H1 (cell line): Measurements from ENCODE around the gene RAET1G. TPM values are rescaled to one million over a fixed set of nuclear protein-coding genes. Genes with fewer than 3 reads are reported as not detected.
"Not testable (repeated sequence)": the region's sequence is repeated elsewhere in the genome, so short reads cannot be mapped to it uniquely, and the experiment has no call there.

ENCODE experiments used
- CTCF ChIA-PET: fragments of 300-600 bp; sonication (Branson Sonifier 250); formaldehyde crosslinking; loops from one replicate; lab custom pipeline; 2021; ENCODE audit not compliant: partially characterized antibody; lab: Charles Lee
- POLR2A ChIA-PET: fragments of 300-600 bp; sonication (Branson Sonifier 250); formaldehyde crosslinking; loops from one replicate; lab custom pipeline; 2021; ENCODE audit warnings: inconsistent platforms; ENCODE audit not compliant: partially characterized antibody; lab: Charles Lee
- DNase-seq, 2 experiments: peaks; one replicate each; pipeline versions ENCODE4 v3.0.0 to v3.0.0-alpha.2; 2010 to 2022; ENCODE audit warnings: low spot score in 2 of 2, low read depth in 1 of 2, mixed read lengths in 1 of 2
- FAIRE-seq: peaks from 2 replicates; lab custom pipeline; 2011; peaks lifted over from hg19 to GRCh38; lab: Jason Lieb, UNC
- H2AFZ ChIP-seq: 2 replicates; pipeline ENCODE4 v1.8.1; 2012; ENCODE audit warnings: low read length, inconsistent platforms
- H2AK5ac ChIP-seq: 2 replicates; pipeline ENCODE4 v1.6.1; 2013; ENCODE audit warnings: low read depth, low read length
- H2BK120ac ChIP-seq: replicated peaks from 2 replicates; pipeline ENCODE3; 2013; ENCODE audit warnings: low read depth, low read length, inconsistent platforms
- H2BK12ac ChIP-seq: 2 replicates; pipeline ENCODE4 v1.6.1; 2013; ENCODE audit warnings: low read depth, low read length
- H2BK15ac ChIP-seq: 2 replicates; pipeline ENCODE4 v1.6.1; 2013; ENCODE audit warnings: low read length
- H2BK20ac ChIP-seq: 2 replicates; pipeline ENCODE4 v1.6.1; 2013; ENCODE audit warnings: low read length
- H2BK5ac ChIP-seq: 2 replicates; pipeline ENCODE4 v1.6.1; 2013; ENCODE audit warnings: low read depth, low read length
- H3K14ac ChIP-seq: 2 replicates; pipeline ENCODE4 v1.6.1; 2013; ENCODE audit warnings: inconsistent platforms; ENCODE audit not compliant: insufficient read length
- H3K18ac ChIP-seq: 2 replicates; pipeline ENCODE4 v1.6.1; 2013; ENCODE audit warnings: low read length; ENCODE audit errors: extremely low read depth
- H3K23ac ChIP-seq: 2 replicates; pipeline ENCODE4 v1.6.1; 2013; ENCODE audit warnings: inconsistent platforms; ENCODE audit not compliant: insufficient read length
- H3K23me2 ChIP-seq: 2 replicates; pipeline ENCODE4 v1.6.1; 2013; ENCODE audit warnings: low read depth, low read length
- H3K27ac ChIP-seq: 2 replicates; pipeline ENCODE4 v1.6.1; 2011; ENCODE audit warnings: low read depth, low read length, inconsistent platforms
- H3K27me3 ChIP-seq, 4 experiments: replicated peaks in 1 of 4; 1 replicate in 1 of 4; 2 replicates in 3 of 4; pipeline versions ENCODE4 v1.6.1 to v1.8.1; 2011 to 2013; ENCODE audit warnings: low read length in 3 of 4, mild to moderate bottlenecking in 3 of 4, inconsistent platforms in 2 of 4, mixed read lengths in 2 of 4, moderate library complexity in 1 of 4; ENCODE audit not compliant: control insufficient read depth in 3 of 4, insufficient read depth in 3 of 4; ENCODE audit errors: extremely low read depth in 1 of 4
- H3K36me3 ChIP-seq, 4 experiments: 2 replicates each; pipeline versions ENCODE4 v1.6.1 to v1.8.1; 2011 to 2013; ENCODE audit warnings: mild to moderate bottlenecking in 4 of 4, low read length in 3 of 4, moderate library complexity in 2 of 4, control low read depth in 1 of 4, inconsistent platforms in 1 of 4; ENCODE audit not compliant: insufficient read depth in 4 of 4, control insufficient read depth in 2 of 4
- H3K4ac ChIP-seq: replicated peaks from 2 replicates; pipeline ENCODE3; 2013; ENCODE audit warnings: low read length, low read depth, mixed read lengths, inconsistent platforms; ENCODE audit not compliant: insufficient read length
- H3K4me1 ChIP-seq, 4 experiments: replicated peaks in 1 of 4; 1 replicate in 1 of 4; 2 replicates in 3 of 4; pipeline versions ENCODE4 v1.6.1 to v1.8.1; 2011 to 2013; ENCODE audit warnings: low read length in 3 of 4, inconsistent platforms in 2 of 4, mixed read lengths in 1 of 4; ENCODE audit not compliant: insufficient read depth in 4 of 4, control insufficient read depth in 3 of 4
- H3K4me2 ChIP-seq, 2 experiments: 2 replicates each; pipeline versions ENCODE4 v1.6.1 to v1.8.1; 2011 to 2013; ENCODE audit warnings: low read depth in 2 of 2, low read length in 2 of 2, control low read depth in 1 of 2, inconsistent platforms in 1 of 2, mild to moderate bottlenecking in 1 of 2; ENCODE audit not compliant: insufficient read depth in 1 of 2
- H3K4me3 ChIP-seq, 4 experiments: fragments of 200-600, 300-600 bp in 1 of 4; sonication (generic), shearing (Covaris generic), sonication (Bioruptor Twin) in 1 of 4; 2 replicates each; pipeline versions ENCODE4 v1.5.1 to v1.8.1; 2011 to 2016; ENCODE audit warnings: low read length in 4 of 4, low read depth in 3 of 4, control low read depth in 2 of 4, inconsistent platforms in 2 of 4, mild to moderate bottlenecking in 2 of 4, mixed read lengths in 1 of 4, moderate library complexity in 1 of 4; ENCODE audit not compliant: insufficient read depth in 2 of 4; ENCODE audit errors: extremely low read depth in 1 of 4
- H3K56ac ChIP-seq: replicated peaks from 2 replicates; pipeline ENCODE3; 2013; ENCODE audit warnings: low read depth, mild to moderate bottlenecking, mixed read lengths, low read length, inconsistent platforms; ENCODE audit not compliant: insufficient read length
- H3K79me1 ChIP-seq: 2 replicates; pipeline ENCODE4 v1.6.1; 2013; ENCODE audit warnings: low read depth, low read length, control low read depth
- H3K79me2 ChIP-seq, 2 experiments: 2 replicates each; pipeline versions ENCODE4 v1.6.1 to v1.8.1; 2012 to 2013; ENCODE audit warnings: low read length in 2 of 2, mild to moderate bottlenecking in 2 of 2, inconsistent platforms in 1 of 2; ENCODE audit not compliant: insufficient read depth in 2 of 2, control insufficient read depth in 1 of 2
- H3K9ac ChIP-seq, 4 experiments: replicated peaks in 1 of 4; 1 replicate in 1 of 4; 2 replicates in 3 of 4; pipeline versions ENCODE4 v1.6.1 to v1.8.1; 2011 to 2013; ENCODE audit warnings: low read depth in 3 of 4, low read length in 3 of 4, control low read depth in 2 of 4, mild to moderate bottlenecking in 2 of 4, moderate library complexity in 2 of 4, inconsistent platforms in 1 of 4; ENCODE audit errors: extremely low read depth in 1 of 4
- H3K9me3 ChIP-seq, 2 experiments: 2 replicates each; pipeline versions ENCODE4 v1.6.1 to v1.8.1; 2012 to 2013; ENCODE audit warnings: mild to moderate bottlenecking in 2 of 2, moderate library complexity in 2 of 2, control low read depth in 1 of 2, inconsistent platforms in 1 of 2, low read depth in 1 of 2, low read length in 1 of 2, mixed read lengths in 1 of 2; ENCODE audit not compliant: insufficient read depth in 2 of 2
- H4K20me1 ChIP-seq, 2 experiments: replicated peaks in 1 of 2; 2 replicates each; pipeline versions ENCODE3 to v1.8.1; 2011 to 2013; ENCODE audit warnings: inconsistent platforms in 2 of 2, low read length in 2 of 2, mild to moderate bottlenecking in 1 of 2; ENCODE audit not compliant: insufficient read depth in 2 of 2, control insufficient read depth in 1 of 2
- H4K5ac ChIP-seq: 2 replicates; pipeline ENCODE4 v1.6.1; 2013; ENCODE audit warnings: low read length, low read depth, mixed read lengths, inconsistent platforms; ENCODE audit not compliant: insufficient read length
- H4K8ac ChIP-seq: 2 replicates; pipeline ENCODE4 v1.8.0; 2013; ENCODE audit warnings: mild to moderate bottlenecking, moderate library complexity, low read length, inconsistent platforms; ENCODE audit not compliant: insufficient read depth; ENCODE audit errors: extremely low read depth
- H4K91ac ChIP-seq: replicated peaks from 2 replicates; pipeline ENCODE3; 2013; ENCODE audit warnings: low read length, mixed read lengths, inconsistent platforms; ENCODE audit not compliant: insufficient read length
- E2F6 ChIP-seq: IDR thresholded peaks from 2 replicates; pipeline ENCODE4 v1.6.1; 2012; ENCODE audit warnings: inconsistent platforms
- SIRT6 ChIP-seq: IDR thresholded peaks from one replicate; pipeline ENCODE4 v1.7.1; 2012; ENCODE audit warnings: low read length, inconsistent platforms
- TCF12 ChIP-seq: IDR thresholded peaks from 2 replicates; pipeline ENCODE4 v1.6.1; 2011; ENCODE audit warnings: low read depth, mild to moderate bottlenecking, low read length
- WGBS, 2 experiments: shearing (Covaris generic) in 1 of 2; methylation state at CpG; one replicate each; pipeline versions ENCODE4 v1.1.6 to v1.1.7; 2013 to 2015; ENCODE audit warnings: low lambda C conversion rate in 2 of 2, mixed read lengths in 2 of 2, inconsistent platforms in 1 of 2, low coverage in 1 of 2, missing lambda C conversion rate in 1 of 2; ENCODE audit not compliant: insufficient replicate concordance in 2 of 2, insufficient coverage in 1 of 2, insufficient read length in 1 of 2; ENCODE audit errors: extremely low coverage in 1 of 2, missing lambda C conversion rate in 1 of 2; 5-methylcytosine and 5-hydroxymethylcytosine counted together
- polyA plus RNA-seq, 7 experiments: library from polyadenylated mRNA; depleted of rRNA in 3 of 7; stranded (reverse) in 5 of 7; unstranded in 2 of 7; fragments of >200 nt in 5 of 7; fragments of 200-250 nt in 2 of 7; gene quantifications; 1 replicate in 5 of 7; 2 replicates in 1 of 7; 4 replicates in 1 of 7; pipeline versions ENCODE4 v1.2.1 to v1.2.3, GENCODE V29; 2011 to 2013; ENCODE audit warnings: missing spikeins in 2 of 7, mixed read lengths in 2 of 7
- total RNA-seq: library from RNA; stranded (reverse); fragmentation: NEBNext Ultra II Directional; extraction: Animal tissue kit (Norgen Biotek cat#: 25700); gene quantifications from 2 replicates; pipeline ENCODE4 v1.2.1, GENCODE V29; 2021

Gene RAET1G
- total and polyA plus RNA-seq, 2 of the 8 experiments (the other 6 are each of a cell fraction or from before 2014, with no cell fraction given) = 0.08 TPM; not detected in 1

- TF ChIP-seq TCF12 (no peak), SIRT6 (no peak), E2F6 (peak; percentile 37)
- TF ChIP-seq, all 59 proteins: peak for 6
Measured at GRCh38 chr6:149938571-149939355, 15.8 kb upstream of the RAET1G start (continued).

- H3K4ac ChIP-seq, H4K5ac ChIP-seq, H3K4me1 ChIP-seq, H3K27ac ChIP-seq, H4K91ac ChIP-seq, H3K79me1 ChIP-seq, H2BK20ac ChIP-seq, H4K8ac ChIP-seq, H2AK5ac ChIP-seq, H3K56ac ChIP-seq, H3K18ac ChIP-seq, H2BK120ac ChIP-seq, H3K9me3 ChIP-seq, H2BK15ac ChIP-seq, H2BK5ac ChIP-seq, H3K36me3 ChIP-seq, H3K14ac ChIP-seq, H2BK12ac ChIP-seq, H3K23ac ChIP-seq, H3K79me2 ChIP-seq, H3K9ac ChIP-seq: not testable (repeated sequence)
- H3K4me3 ChIP-seq = peak overlapping the region in 3 of 4 experiments; percentile 41 to 56 (median 43); a peak in 7 of 8 replicates
- peaks cover 6 to 12% of the 10 kb centered on the region in 2 experiments for H4K20me1 ChIP-seq
- ChIA-PET POLR2A (interaction anchor here (1.2 kb wide), 1 partner anchor 54 kb away, joined by 4 read pairs; no protein-coding TSS in a partner anchor), CTCF (interaction anchor here (0.8 kb wide), 1 partner anchor 98 kb away, joined by 3 read pairs; no protein-coding TSS in a partner anchor)
- H3K27me3 ChIP-seq = peaks cover 68 to 88% (median 84%) of the 10 kb centered on the region in 4 experiments
- peak overlapping the region; percentile 58 to 71 for H3K4me2 ChIP-seq
- peak overlapping the region; percentile 95; the same call in 1 of the 2 replicates for H2AFZ ChIP-seq
- FAIRE-seq (peak; percentile 83), DNase-seq (peak in 1 of 2 experiments; percentile 63)
- H3K23me2 ChIP-seq = peaks cover 15% of the 10 kb centered on the region; the same call in 1 of the 2 replicates
- 8% methylated on average over 7 of the region's 20 CpGs; no CpG with 5 or more reads in 1 of the 2 experiments for WGBS, 2 experiments
Measured at GRCh38 chr6:149938013-149938570, 15.2 kb upstream of the RAET1G start.
